NOMO-1 treated with DMSO at 0.1 percent for 48 hours (cell line): Measurements from ENCODE around the gene LIMS1.
"Not testable (repeated sequence)": the region's sequence is repeated elsewhere in the genome, so short reads cannot be mapped to it uniquely, and the experiment has no call there.

Source experiments
- DNase-seq: peaks from one replicate; lab custom pipeline; 2025; ENCODE audit not compliant: unreplicated experiment; lab: John Stamatoyannopoulos, UW

The LIMS1 gene

GRCh38 chr2:108632332-108633160 lies 98.3 kb downstream of the LIMS1 start:
- no peak for DNase-seq

- no peak for DNase-seq
Measured at GRCh38 chr2:108633409-108633808, 99.1 kb downstream of the LIMS1 start.

- no peak for DNase-seq
Measured at GRCh38 chr2:108634011-108634410, 99.7 kb downstream of the LIMS1 start.

- DNase-seq, result no peak
Measured at GRCh38 chr2:108634576-108635160, 100.4 kb downstream of the LIMS1 start.

- no peak for DNase-seq
Measured at GRCh38 chr2:108635630-108636354, 101.5 kb downstream of the LIMS1 start.

GRCh38 chr2:108637304-108637669 lies 103.0 kb downstream of the LIMS1 start:
- peak; percentile 10 for DNase-seq

- DNase-seq, result peak; percentile 58
Measured at GRCh38 chr2:108640731-108641130, 106.5 kb downstream of the LIMS1 start.

GRCh38 chr2:108641756-108642155 lies 107.5 kb downstream of the LIMS1 start:
- no peak for DNase-seq

GRCh38 chr2:108643261-108643849 lies 109.1 kb downstream of the LIMS1 start:
- DNase-seq, result no peak

- DNase-seq, result not testable (repeated sequence)
Measured at GRCh38 chr2:108643862-108644261, 109.6 kb downstream of the LIMS1 start.

GRCh38 chr2:108644446-108644845 lies 110.2 kb downstream of the LIMS1 start:
- not testable (repeated sequence) for DNase-seq

- not testable (repeated sequence) for DNase-seq
Measured at GRCh38 chr2:108648796-108649195, 114.5 kb downstream of the LIMS1 start.

GRCh38 chr2:108650465-108650864 lies 116.2 kb downstream of the LIMS1 start:
- not testable (repeated sequence) for DNase-seq

- DNase-seq, result not testable (repeated sequence)
Measured at GRCh38 chr2:108651468-108651867, 117.2 kb downstream of the LIMS1 start.

GRCh38 chr2:108652187-108652931 lies 118.1 kb downstream of the LIMS1 start:
- DNase-seq, result peak; percentile 84

- DNase-seq, result not testable (repeated sequence)
Measured at GRCh38 chr2:108653425-108653824, 119.2 kb downstream of the LIMS1 start.

GRCh38 chr2:108653849-108654248 lies 119.6 kb downstream of the LIMS1 start:
- not testable (repeated sequence) for DNase-seq

- not testable (repeated sequence) for DNase-seq
Measured at GRCh38 chr2:108654521-108655125, 120.4 kb downstream of the LIMS1 start.

GRCh38 chr2:108655270-108655669 lies 121.0 kb downstream of the LIMS1 start:
- not testable (repeated sequence) for DNase-seq

GRCh38 chr2:108656282-108656681 lies 122.0 kb downstream of the LIMS1 start:
- not testable (repeated sequence) for DNase-seq
